Erythroblast (primary cell): ENCODE measurements around the gene LSAMP.

Experiments
- DNase-seq, 2 experiments: peaks; one replicate each; lab custom pipeline; 2025; lab: John Stamatoyannopoulos, UW
- GATA1 ChIP-seq: IDR thresholded peaks from 2 replicates; pipeline ENCODE4 v1.6.1; 2011; ENCODE audit warnings: low read depth, mild to moderate bottlenecking, control low read depth, low read length, moderate library complexity
- POLR2A ChIP-seq: IDR thresholded peaks from 2 replicates; pipeline ENCODE4 v1.6.1; 2011; ENCODE audit warnings: mild to moderate bottlenecking, low read length

The LSAMP gene

DNA sequence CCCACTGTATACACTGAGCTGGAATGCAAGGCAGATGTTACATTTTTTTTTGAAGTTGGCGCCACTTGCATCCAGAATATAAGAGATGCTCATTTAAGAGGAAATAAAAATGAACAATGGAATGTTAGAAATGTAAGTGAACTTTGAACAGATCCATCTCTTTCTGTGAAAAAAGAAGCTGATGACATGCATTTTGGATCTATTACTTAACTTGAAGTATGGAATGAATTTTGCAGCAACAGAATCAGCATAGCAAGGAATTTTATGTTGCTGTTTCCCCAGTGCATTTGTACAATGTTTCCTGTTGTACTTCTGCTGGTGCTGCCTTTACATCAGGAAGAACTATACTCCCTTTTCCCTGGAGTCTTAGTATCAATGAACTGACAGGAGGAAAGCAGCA, 178.2 kb downstream of the LSAMP start:
- no peak for DNase-seq
- TF ChIP-seq POLR2A (no peak), GATA1 (no peak)

DNA sequence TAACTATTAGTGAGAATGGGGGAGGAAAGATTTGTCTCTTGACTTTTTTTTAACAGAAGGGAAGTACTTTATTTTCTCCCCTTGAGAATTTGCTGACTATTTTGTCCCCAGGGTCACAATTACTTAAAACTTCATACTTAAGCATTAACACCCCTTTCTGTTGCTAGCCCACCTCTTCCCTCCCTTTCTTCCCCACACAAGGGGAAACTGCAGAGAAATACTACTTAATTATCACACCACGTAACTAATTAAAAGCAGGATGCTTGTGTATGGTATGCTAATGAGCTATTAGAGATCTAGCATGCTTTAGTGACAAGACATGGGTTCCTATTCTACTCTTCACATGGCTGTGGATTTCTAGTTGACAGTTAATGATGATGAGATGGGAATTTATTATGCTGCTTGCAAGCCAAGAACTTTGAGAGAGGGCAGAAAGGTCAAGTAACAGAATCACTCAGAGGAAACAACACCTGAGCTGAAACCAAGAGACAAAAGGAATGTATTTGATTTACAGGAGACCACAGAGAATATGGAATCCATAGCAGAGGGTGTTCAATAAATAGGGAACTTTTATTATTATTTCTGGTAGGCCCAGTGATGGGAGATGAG, 179.2 kb downstream of the LSAMP start:
- DNase-seq: no peak
- no peak for TF ChIP-seq GATA1
- no peak for TF ChIP-seq POLR2A

GRCh38 chr3:116265320-116265695, 180.0 kb downstream of the LSAMP start:
- no peak for DNase-seq
- TF ChIP-seq POLR2A (no peak), GATA1 (no peak)

DNA sequence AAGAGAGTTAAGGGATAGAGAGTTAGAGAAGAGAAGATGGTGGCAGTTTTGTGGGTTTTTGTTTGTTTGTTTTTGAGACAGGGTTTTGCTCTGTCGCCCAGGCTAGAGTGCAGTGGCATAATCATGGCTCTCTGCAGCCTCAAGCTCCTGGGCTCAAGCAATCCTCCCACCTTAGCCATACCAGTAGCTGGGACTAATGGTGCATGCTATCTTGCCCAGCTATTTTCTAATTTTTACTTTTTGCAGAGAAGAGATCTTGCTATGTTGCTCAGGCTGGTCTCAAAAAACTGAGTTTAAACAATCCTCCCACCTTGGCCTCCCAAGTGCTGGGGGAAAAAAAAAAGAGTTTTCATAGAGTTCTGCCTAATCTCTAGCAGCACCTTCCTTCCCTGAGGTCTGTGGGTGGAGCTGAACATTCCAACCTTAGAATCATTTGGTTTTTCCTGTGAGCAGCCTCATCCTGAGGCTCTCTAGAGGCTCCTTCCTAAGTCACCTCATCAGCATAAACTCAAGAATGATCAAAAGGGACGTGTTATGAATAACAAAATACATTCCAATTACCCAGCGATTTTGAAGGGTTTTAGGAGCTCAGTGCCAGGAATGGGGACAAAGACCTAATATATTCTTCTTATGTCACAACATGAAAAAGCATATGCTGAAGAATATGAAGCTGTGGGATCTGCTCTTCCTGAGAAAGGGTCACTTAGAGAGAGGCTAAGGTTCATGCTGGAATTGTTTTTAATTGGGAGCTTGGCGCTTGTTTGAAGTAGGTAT, 180.6 kb downstream of the LSAMP start:
- no peak for DNase-seq
- TF ChIP-seq POLR2A (no peak), GATA1 (no peak)

DNA sequence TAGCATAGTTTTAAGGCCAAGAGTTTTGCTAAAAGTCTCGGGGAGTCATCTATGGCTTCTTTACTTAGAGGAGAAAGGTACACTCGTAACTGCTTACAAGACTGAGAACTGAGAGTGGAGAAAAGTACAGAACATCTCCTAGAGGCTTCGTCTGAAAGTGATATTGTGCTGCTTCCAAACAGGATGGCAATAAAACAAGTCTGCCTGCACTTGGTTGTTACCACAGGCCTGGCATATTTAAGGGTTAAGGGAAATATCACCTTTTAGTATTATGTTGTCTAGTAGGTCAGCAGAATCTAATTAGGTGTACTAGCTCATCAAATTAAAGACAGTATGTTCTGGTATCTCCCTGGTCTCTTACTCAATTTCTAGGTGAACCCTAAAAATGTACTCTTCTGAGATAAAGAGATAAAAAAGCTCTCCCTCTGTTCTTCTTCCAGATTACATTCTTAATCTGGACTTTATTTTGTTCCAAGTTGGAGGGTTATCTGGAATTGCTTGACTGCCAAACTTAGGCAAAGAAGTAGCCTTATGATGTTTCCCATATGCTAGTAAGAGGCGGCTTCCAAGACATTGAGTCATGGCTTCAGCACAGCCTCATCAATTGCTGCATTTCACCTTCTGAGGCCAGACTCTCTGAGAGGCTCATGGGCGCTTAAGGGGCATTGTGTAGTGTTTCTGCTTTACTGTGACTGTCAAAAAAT, 181.3 kb downstream of the LSAMP start:
- TF ChIP-seq POLR2A (no peak), GATA1 (no peak)
- no peak for DNase-seq

GRCh38 chr3:116260491-116260890, 184.8 kb downstream of the LSAMP start:
- no peak for TF ChIP-seq GATA1
- no peak for TF ChIP-seq POLR2A
- DNase-seq: no peak

- DNase-seq: no peak
- no peak for TF ChIP-seq POLR2A
- no peak for TF ChIP-seq GATA1
Measured at GRCh38 chr3:116259984-116260383, 185.3 kb downstream of the LSAMP start.

GRCh38 chr3:116256843-116257485, 188.3 kb downstream of the LSAMP start:
- TF ChIP-seq GATA1 (no peak), POLR2A (no peak)
- no peak for DNase-seq

- no peak for TF ChIP-seq GATA1
- TF ChIP-seq POLR2A: no peak
- DNase-seq: no peak
Measured at GRCh38 chr3:116254541-116254940, 190.7 kb downstream of the LSAMP start.

- no peak for DNase-seq
- TF ChIP-seq GATA1 (no peak), POLR2A (no peak)
Measured at GRCh38 chr3:116253511-116253910, 191.8 kb downstream of the LSAMP start.

- DNase-seq: no peak
- no peak for TF ChIP-seq POLR2A
- no peak for TF ChIP-seq GATA1
Measured at GRCh38 chr3:116247605-116248004, 197.7 kb downstream of the LSAMP start.

- TF ChIP-seq POLR2A: no peak
- DNase-seq: no peak
Measured at GRCh38 chr3:116246406-116246980, 198.8 kb downstream of the LSAMP start.

DNA sequence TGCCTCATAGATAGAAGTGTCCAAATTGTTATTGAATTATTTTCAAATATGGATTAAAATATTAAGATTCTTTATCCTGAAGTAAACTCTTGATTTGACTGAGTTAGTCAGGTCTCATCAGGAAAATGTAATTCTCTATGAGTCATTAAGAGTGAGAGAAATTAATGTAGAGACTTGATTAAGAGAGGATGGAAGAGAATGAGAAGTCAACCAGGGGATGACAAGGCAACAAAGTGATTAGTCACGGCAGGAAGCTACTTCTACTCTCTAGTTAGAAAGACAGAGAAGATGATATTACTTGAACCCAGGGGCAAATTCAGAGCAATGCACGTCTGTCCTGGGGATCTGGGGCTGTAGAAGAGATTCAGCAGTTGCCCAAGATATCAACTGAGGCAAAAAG, 202.5 kb downstream of the LSAMP start:
- TF ChIP-seq POLR2A (no peak), GATA1 (no peak)
- DNase-seq: no peak

GRCh38 chr3:116241677-116242076, 203.6 kb downstream of the LSAMP start:
- no peak for DNase-seq
- TF ChIP-seq POLR2A: no peak
- no peak for TF ChIP-seq GATA1
